Activated naive CD4-positive, alpha-beta T cell treated with anti-CD3 and anti-CD28 coated beads for 36 hours (primary cell): ENCODE measurements around the gene ISCA2. TPM values are rescaled to one million over a fixed set of nuclear protein-coding genes. Genes with fewer than 3 reads are reported as not detected.

ENCODE experiments used
- CTCF ChIA-PET: fragments of 350-600 bp; sonication (Branson Sonifier 250); formaldehyde crosslinking; loops from one replicate; lab custom pipeline; 2021; ENCODE audit warnings: antibody characterized with exemption; lab: Charles Lee
- DNase-seq: peaks from one replicate; pipeline ENCODE4 v3.0.0-alpha.2; 2020
- H3K27ac Mint-ChIP-seq: one replicate; pipeline ENCODE4 v1.8.0; 2021; ENCODE audit warnings: mild to moderate bottlenecking, mixed read lengths
- H3K27me3 Mint-ChIP-seq: one replicate; pipeline ENCODE4 v1.8.0; 2021; ENCODE audit warnings: low read depth, mixed read lengths
- H3K36me3 Mint-ChIP-seq: one replicate; pipeline ENCODE4 v1.8.0; 2021; ENCODE audit warnings: low read depth, mixed read lengths
- H3K4me1 Mint-ChIP-seq: one replicate; pipeline ENCODE4 v1.8.0; 2021; ENCODE audit warnings: low read depth, mixed read lengths
- H3K4me3 Mint-ChIP-seq: one replicate; pipeline ENCODE4 v1.8.0; 2021; ENCODE audit warnings: mild to moderate bottlenecking, moderate library complexity, mixed read lengths
- H3K9me3 Mint-ChIP-seq: one replicate; pipeline ENCODE4 v1.8.0; 2021; ENCODE audit warnings: mixed read lengths
- intact Hi-C: fragments of 100-400 bp; cut with micrococcal nuclease; formaldehyde crosslinking; loops from one replicate; pipeline ENCODE4 v1.15.1; 2023
- total RNA-seq, 2 experiments: library from RNA; stranded (reverse); gene quantifications; one replicate each; pipeline ENCODE4 v1.2.3, GENCODE V29; 2021

Gene ISCA2
- total RNA-seq, 2 experiments from 2014 or later: 27.7 to 30.9 TPM

DNA sequence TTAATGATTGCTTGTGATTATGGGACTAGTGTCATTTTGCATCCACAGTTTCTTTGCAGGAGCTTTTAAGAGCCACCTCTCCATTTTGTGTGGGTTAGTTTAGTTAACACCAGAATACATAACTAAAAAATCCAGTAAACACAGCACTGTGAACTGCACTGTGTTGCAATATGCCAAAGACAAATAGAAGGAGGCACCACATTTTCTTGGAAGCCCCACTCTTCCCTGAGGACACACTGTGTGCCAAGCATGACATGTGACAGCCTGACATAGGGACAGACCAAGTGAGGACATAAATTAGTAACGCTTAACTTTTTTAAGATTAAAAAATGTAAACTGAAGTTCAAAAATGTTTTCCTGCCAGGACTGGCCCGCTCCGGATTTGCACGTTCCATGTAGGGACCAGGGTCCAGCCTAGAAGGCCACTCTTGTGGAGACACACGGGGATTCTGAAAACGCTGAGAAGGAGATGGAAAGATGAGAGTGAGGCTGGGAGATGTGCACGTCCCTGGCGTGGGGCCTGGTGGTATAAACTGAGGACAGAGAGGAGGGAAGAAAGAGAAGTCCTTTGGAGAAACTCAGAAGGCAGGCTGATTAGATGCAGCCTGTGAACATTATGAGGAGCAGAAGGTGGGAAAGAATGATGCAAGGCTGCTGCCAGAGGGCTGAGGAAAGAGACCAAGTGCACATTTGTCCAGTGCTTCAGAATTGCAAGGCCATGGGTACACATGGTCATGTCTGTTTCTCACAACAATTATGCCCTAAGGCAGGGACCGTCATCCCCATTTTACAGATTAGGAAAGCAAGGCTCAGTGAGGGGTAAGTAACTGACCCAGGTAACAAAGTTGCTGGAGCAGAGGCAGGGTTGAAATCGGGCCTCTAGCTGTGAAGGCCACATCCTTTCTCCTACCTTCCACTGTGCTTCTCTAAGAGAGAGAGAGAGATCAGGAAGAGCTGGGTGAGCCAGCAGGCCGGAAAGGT, 45.1 kb downstream of the ISCA2 start:
- H3K27me3 Mint-ChIP-seq: no peaks in the 10 kb centered on the region

DNA sequence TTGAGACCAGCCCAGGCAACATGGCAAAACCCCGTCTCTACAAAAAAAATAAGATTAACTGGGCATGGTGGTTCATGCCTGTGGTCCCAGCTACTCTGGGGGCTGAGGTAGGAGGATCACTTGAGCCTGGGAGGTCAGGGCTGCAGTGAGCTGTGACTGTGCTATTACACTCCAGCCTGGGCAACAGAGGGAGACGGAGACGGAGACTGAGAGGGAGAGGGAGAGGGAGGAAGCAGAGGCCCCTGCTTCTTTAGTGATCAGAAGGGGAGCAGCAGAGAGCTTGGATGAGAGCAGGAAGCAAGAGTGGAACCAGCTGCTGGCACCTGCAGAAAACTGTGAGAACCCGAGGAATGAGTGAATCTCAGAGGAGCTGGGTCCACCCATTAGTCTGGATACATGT, 45.9 kb downstream of the ISCA2 start:
- DNase-seq: no peak
- Mint-ChIP-seq H3K9me3 (no peaks in the 10 kb centered on the region), H3K27ac (no peak overlapping the region), H3K36me3 (no peaks in the 10 kb centered on the region), H3K4me3 (no peak overlapping the region), H3K27me3 (no peaks in the 10 kb centered on the region), H3K4me1 (no peaks in the 10 kb centered on the region)
- intact Hi-C loops: no loop called here
- CTCF ChIA-PET: no interaction called here

More for the DNA sequence above, 45.1 kb downstream of the ISCA2 start:
- Mint-ChIP-seq H3K27ac (no peak overlapping the region), H3K4me1 (peaks cover under 1% of the 10 kb centered on the region), H3K4me3 (no peak overlapping the region), H3K9me3 (no peaks in the 10 kb centered on the region), H3K36me3 (no peaks in the 10 kb centered on the region)
- CTCF ChIA-PET: no interaction called here
- DNase-seq: no peak
- intact Hi-C loops: no loop called here

DNA sequence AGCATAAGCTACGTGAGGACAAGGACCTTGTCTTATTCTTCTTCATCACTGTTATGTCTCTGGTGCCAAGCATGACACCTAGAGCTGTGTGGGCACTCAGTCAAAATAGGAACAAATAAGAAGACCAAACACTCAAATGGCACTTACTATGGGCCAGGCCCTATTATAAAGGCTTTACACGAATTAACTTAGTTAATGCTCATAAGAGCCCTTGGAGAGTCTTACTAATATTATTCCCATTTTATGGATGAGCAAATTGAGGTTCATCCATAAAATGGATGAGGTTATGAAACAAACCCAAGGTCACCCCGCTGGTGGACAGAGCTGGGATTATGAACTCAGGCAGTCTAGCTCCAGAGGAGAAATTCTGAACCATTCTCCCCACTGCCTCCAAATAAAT, 47.7 kb downstream of the ISCA2 start:
- no peaks in the 10 kb centered on the region for H3K9me3 Mint-ChIP-seq
- no peaks in the 10 kb centered on the region for H3K4me1 Mint-ChIP-seq
- no peaks in the 10 kb centered on the region for H3K27me3 Mint-ChIP-seq
- intact Hi-C loops: no loop called here
- CTCF ChIA-PET: interaction anchor here (1.1 kb wide), 1 partner anchor 28 kb away, joined by 3 read pairs; no protein-coding TSS in a partner anchor
- no peak for DNase-seq
- no peaks in the 10 kb centered on the region for H3K36me3 Mint-ChIP-seq
- H3K4me3 Mint-ChIP-seq: no peak overlapping the region
- no peak overlapping the region for H3K27ac Mint-ChIP-seq

DNA sequence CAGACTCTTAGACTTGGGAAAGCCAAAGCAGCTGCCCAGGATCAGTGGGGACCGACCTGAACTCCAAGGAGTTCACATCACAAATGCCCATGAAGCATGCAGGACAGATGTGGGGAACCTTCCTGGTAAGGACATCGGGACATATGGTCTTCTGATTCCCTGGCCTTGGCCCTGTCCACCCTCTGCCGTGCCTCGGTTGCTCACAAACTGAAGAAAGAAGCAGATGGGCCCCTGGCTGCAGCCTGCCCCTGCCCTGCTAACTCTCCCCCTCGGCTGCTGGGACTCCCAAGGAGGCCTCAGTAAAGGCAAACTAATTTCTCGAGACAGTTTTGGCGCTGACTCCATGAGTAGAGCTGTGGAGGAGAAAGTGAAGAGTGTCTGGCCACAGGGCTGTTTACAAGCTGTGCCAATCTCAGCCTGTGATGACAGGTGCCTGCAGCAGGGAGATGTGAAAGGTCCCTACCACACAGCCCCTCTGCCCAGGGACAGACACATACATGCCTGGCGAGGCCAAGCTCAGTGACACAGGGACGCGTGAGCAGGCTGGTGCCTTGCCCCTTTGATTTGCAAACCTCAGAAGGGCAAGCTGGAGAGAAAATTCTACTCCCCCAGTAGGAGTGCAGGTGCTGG, 48.6 kb downstream of the ISCA2 start:
- Mint-ChIP-seq H3K4me3 (no peak overlapping the region), H3K4me1 (no peaks in the 10 kb centered on the region), H3K27ac (no peak overlapping the region), H3K27me3 (no peaks in the 10 kb centered on the region), H3K36me3 (no peaks in the 10 kb centered on the region), H3K9me3 (no peaks in the 10 kb centered on the region)
- CTCF ChIA-PET: no interaction called here
- intact Hi-C loops: no loop called here
- no peak for DNase-seq

DNA sequence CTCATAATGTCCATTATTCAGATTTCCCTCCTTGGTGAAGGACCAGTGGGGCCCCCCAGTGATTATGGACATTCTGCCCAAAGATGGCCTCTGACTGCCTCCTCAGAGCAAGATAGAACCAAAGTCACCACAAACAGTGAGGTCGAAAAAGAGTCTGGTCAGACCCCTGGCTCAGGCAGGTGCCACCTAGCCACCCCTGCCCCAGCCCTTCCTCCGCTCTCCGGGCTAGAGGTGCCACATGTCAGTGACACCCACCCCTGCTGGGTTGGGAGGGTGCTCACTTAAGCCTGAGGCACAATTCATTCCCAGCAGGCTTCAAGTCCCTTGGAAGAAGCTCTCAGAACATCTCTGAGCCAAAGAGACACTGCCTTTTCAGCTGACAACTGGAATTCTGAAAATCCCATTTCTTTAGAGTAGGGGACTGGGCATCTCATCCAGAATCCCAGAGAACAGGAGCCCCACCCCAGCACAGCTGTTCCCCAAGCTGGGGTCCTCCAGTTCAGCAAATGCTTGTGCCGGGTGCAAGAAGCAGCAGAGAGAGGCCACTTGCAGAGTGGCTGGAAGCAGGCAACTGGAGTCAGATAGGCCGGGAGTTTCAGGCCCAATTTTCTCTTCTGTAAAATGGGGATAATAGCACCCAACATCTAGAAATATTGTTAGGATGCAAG, 50.3 kb downstream of the ISCA2 start:
- Mint-ChIP-seq H3K4me1 (no peaks in the 10 kb centered on the region), H3K36me3 (no peaks in the 10 kb centered on the region), H3K9me3 (no peaks in the 10 kb centered on the region), H3K4me3 (no peak overlapping the region), H3K27ac (no peak overlapping the region), H3K27me3 (no peaks in the 10 kb centered on the region)
- DNase-seq: no peak
- CTCF ChIA-PET: interaction anchor here (0.6 kb wide), 2 partner anchors 12 to 204 kb away, joined by 3 read pairs; no protein-coding TSS in a partner anchor
- intact Hi-C loops: no loop called here

DNA sequence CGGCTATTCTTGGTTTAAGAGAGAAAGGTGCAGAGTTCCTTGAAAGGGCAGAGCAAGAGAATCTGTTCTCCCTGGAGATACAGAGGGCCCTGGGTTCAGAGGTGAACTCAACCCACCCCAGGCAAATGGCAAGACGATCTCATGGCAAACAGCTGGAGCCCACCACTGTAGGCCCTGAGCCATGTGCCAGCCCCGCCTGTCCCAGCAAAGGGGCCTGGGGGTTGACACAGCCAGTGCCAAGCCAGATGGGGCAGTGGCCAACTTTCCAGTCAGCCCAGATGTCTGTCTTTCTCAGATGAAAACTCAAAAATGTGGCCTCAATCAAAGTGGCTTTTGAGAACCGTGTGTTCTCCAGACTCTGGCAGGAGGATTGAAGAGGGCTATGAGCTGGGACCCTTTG, 51.8 kb downstream of the ISCA2 start:
- H3K4me3 Mint-ChIP-seq: no peak overlapping the region
- CTCF ChIA-PET: interaction anchor here (0.6 kb wide), 1 partner anchor 38 kb away, joined by 3 read pairs; no protein-coding TSS in a partner anchor

DNA sequence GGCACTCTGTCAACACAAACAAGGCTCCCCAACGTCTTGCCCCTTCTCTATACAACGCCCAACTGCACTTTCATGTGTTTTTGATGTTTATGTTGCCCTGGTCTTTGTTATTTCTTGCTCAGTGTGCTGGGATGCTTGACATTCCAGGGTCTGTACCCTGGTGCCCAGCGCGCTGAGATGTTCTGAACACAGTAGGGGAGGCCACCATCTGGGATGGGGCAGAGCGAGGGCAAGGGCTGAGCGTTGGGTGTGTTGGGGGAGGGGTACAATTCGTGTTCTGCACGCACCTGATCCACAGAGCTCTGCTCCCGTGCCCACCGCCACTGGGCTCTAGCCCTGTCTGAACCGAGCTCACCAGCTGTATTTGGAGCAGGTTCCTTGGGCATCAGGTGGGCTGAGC, 52.9 kb downstream of the ISCA2 start:
- no peak for DNase-seq
- H3K27me3 Mint-ChIP-seq: no peaks in the 10 kb centered on the region
- no peaks in the 10 kb centered on the region for H3K9me3 Mint-ChIP-seq
- CTCF ChIA-PET: interaction anchor here (0.6 kb wide), 2 partner anchors 50 to 83 kb away, joined by 3 read pairs; no protein-coding TSS in a partner anchor
- H3K27ac Mint-ChIP-seq: no peak overlapping the region
- H3K36me3 Mint-ChIP-seq: no peaks in the 10 kb centered on the region
- intact Hi-C loops: no loop called here
- H3K4me3 Mint-ChIP-seq: no peak overlapping the region
- no peaks in the 10 kb centered on the region for H3K4me1 Mint-ChIP-seq

More for the DNA sequence above, 51.8 kb downstream of the ISCA2 start:
- no peaks in the 10 kb centered on the region for H3K9me3 Mint-ChIP-seq
- H3K36me3 Mint-ChIP-seq: no peaks in the 10 kb centered on the region
- H3K27ac Mint-ChIP-seq: no peak overlapping the region
- H3K27me3 Mint-ChIP-seq: no peaks in the 10 kb centered on the region
- no peaks in the 10 kb centered on the region for H3K4me1 Mint-ChIP-seq
- intact Hi-C loops: no loop called here
- no peak for DNase-seq

Other genes with a start within 250 kb of the ISCA2 start
- gene ABCD4, start 190.8 kb upstream of the ISCA2 start, total RNA-seq: 10 to 100 TPM; 41.4 to 43.9 TPM
- not detected for gene VRTN, start 145.3 kb upstream of the ISCA2 start, total RNA-seq
- gene SYNDIG1L, start 67.6 kb upstream of the ISCA2 start, total RNA-seq: not detected
- 10 to 100 TPM; 36.3 to 38.0 TPM for gene NPC2, start 460 bp upstream of the ISCA2 start, total RNA-seq
- under 1 TPM; 0.32 to 0.55 TPM for gene LTBP2, start 118.5 kb downstream of the ISCA2 start, total RNA-seq
- gene AREL1, start 219.3 kb downstream of the ISCA2 start, total RNA-seq: 10 to 100 TPM; 29.1 to 29.5 TPM
- gene FCF1, start 219.4 kb downstream of the ISCA2 start, total RNA-seq: 10 to 100 TPM; 83.8 to 87.5 TPM